HG03571 (cell line): ENCODE results near the gene NFIA.

Experiments used
- ATAC-seq: cut with Tn5 transposase; IDR thresholded peaks from one replicate; pipeline ENCODE4 v1.9.1; 2021; ENCODE audit not compliant: unreplicated experiment

The NFIA gene

GRCh38 chr1:61237659-61238358, 155.4 kb downstream of the NFIA start:
- ATAC-seq, result no peak

GRCh38 chr1:61238359-61238665, 156.0 kb downstream of the NFIA start:
- ATAC-seq, result no peak

GRCh38 chr1:61240878-61241277, 158.5 kb downstream of the NFIA start:
- ATAC-seq, result no peak

GRCh38 chr1:61241411-61241838, 159.1 kb downstream of the NFIA start:
- ATAC-seq, result no peak

GRCh38 chr1:61241973-61242381, 159.6 kb downstream of the NFIA start:
- no peak for ATAC-seq

- ATAC-seq, result no peak
These were observed 161.8 kb downstream of the NFIA start for GRCh38 chr1:61244114-61244513.

GRCh38 chr1:61245696-61246400, 163.5 kb downstream of the NFIA start:
- ATAC-seq, result no peak

GRCh38 chr1:61247051-61247825, 164.9 kb downstream of the NFIA start:
- no peak for ATAC-seq

- no peak for ATAC-seq
These were observed 165.8 kb downstream of the NFIA start for GRCh38 chr1:61247881-61248752.

- no peak for ATAC-seq
These were observed 168.6 kb downstream of the NFIA start for GRCh38 chr1:61250933-61251332.

GRCh38 chr1:61253059-61253735, 170.8 kb downstream of the NFIA start:
- no peak for ATAC-seq

GRCh38 chr1:61253912-61254633, 171.7 kb downstream of the NFIA start:
- ATAC-seq, result no peak

GRCh38 chr1:61254634-61255357, 172.4 kb downstream of the NFIA start:
- no peak for ATAC-seq

- no peak for ATAC-seq
These were observed 173.0 kb downstream of the NFIA start for GRCh38 chr1:61255358-61255703.

- ATAC-seq, result no peak
These were observed 177.2 kb downstream of the NFIA start for GRCh38 chr1:61259379-61260148.

- no peak for ATAC-seq
These were observed 177.8 kb downstream of the NFIA start for GRCh38 chr1:61260171-61260570.

- ATAC-seq, result no peak
These were observed 179.2 kb downstream of the NFIA start for GRCh38 chr1:61261595-61261994.
